WTC11 (cell line): ENCODE measurements around the gene AFF3. TPM values are rescaled to one million over a fixed set of nuclear protein-coding genes. Genes with fewer than 3 reads are reported as not detected.

Experiments used
- ATAC-seq: fragments of 200-7000 bp; cut with Tn5 transposase; 2 replicates; pipeline ENCODE4 v1.10.0; 2021; ENCODE audit warnings: mild to moderate bottlenecking, moderate library complexity
- CTCF ChIA-PET: fragments of 300-600 bp; sonication (Branson Sonifier 250); formaldehyde crosslinking; loops from one replicate; lab custom pipeline; 2021; ENCODE audit warnings: antibody characterized with exemption; lab: Charles Lee
- POLR2A ChIA-PET: fragments of 350-600 bp; sonication (Branson Sonifier 250); formaldehyde crosslinking; loops from one replicate; lab custom pipeline; 2021; ENCODE audit warnings: antibody characterized with exemption; lab: Charles Lee
- DNase-seq: peaks from one replicate; pipeline ENCODE4 v3.0.0; 2021; ENCODE audit warnings: low spot score
- H3K27ac Mint-ChIP-seq: 2 replicates; pipeline ENCODE4 v1.8.0; 2021; ENCODE audit warnings: mixed read lengths
- H3K27me3 Mint-ChIP-seq: 2 replicates; pipeline ENCODE4 v1.8.0; 2021; ENCODE audit warnings: low read depth, mild to moderate bottlenecking, moderate library complexity, mixed read lengths
- H3K36me3 Mint-ChIP-seq: 2 replicates; pipeline ENCODE4 v1.8.0; 2021; ENCODE audit warnings: mixed read lengths
- H3K4me1 Mint-ChIP-seq: 2 replicates; pipeline ENCODE4 v1.8.0; 2022; ENCODE audit warnings: mixed read lengths
- H3K4me3 Mint-ChIP-seq: 2 replicates; pipeline ENCODE4 v1.8.0; 2021; ENCODE audit warnings: mild to moderate bottlenecking, moderate library complexity, mixed read lengths
- H3K9me3 Mint-ChIP-seq: 2 replicates; pipeline ENCODE4 v1.8.0; 2021; ENCODE audit warnings: mixed read lengths
- ATF1 ChIP-seq: sonication (generic); formaldehyde crosslinking; IDR thresholded peaks from 2 replicates; pipeline ENCODE4 v1.8.1; 2023; ENCODE audit warnings: mild to moderate bottlenecking, moderate library complexity, missing genetic modification reagents
- EMX1 ChIP-seq: fragments of 250-450 bp; sonication (Bioruptor Pico); IDR thresholded peaks from 2 replicates; pipeline ENCODE4 v1.8.0; 2021; ENCODE audit warnings: mild to moderate bottlenecking
- ETV6 ChIP-seq: sonication (generic); formaldehyde crosslinking; IDR thresholded peaks from 2 replicates; pipeline ENCODE4 v1.8.1; 2022; ENCODE audit warnings: mild to moderate bottlenecking, missing genetic modification reagents
- GRHL2 ChIP-seq: fragments of 250-450 bp; sonication (Bioruptor Pico); IDR thresholded peaks from 2 replicates; pipeline ENCODE4 v1.8.0; 2022; ENCODE audit warnings: mild to moderate bottlenecking, moderate library complexity; ENCODE audit not compliant: insufficient replicate concordance, severe bottlenecking
- KAT7 ChIP-seq: sonication (generic); formaldehyde crosslinking; IDR thresholded peaks from 2 replicates; pipeline ENCODE4 v1.8.1; 2023; ENCODE audit warnings: missing genetic modification reagents, mild to moderate bottlenecking, borderline replicate concordance
- NFYB ChIP-seq: sonication (generic); formaldehyde crosslinking; conservative IDR thresholded peaks from 2 replicates; pipeline ENCODE4 v1.8.0; 2022; ENCODE audit warnings: low read depth, missing genetic modification reagents
- SMAD3 ChIP-seq: sonication (generic); formaldehyde crosslinking; IDR thresholded peaks from 2 replicates; pipeline ENCODE4 v1.8.0; 2022; ENCODE audit warnings: missing genetic modification reagents, mild to moderate bottlenecking, borderline replicate concordance
- SMAD4 ChIP-seq: sonication (generic); formaldehyde crosslinking; IDR thresholded peaks from 2 replicates; pipeline ENCODE4 v1.8.0; 2022; ENCODE audit warnings: mild to moderate bottlenecking, missing genetic modification reagents
- TCF7 ChIP-seq: sonication (generic); formaldehyde crosslinking; IDR thresholded peaks from 2 replicates; pipeline ENCODE4 v1.8.0; 2022; ENCODE audit warnings: mild to moderate bottlenecking, low read depth, missing genetic modification reagents, moderate library complexity
- ZNF138 ChIP-seq: sonication (generic); formaldehyde crosslinking; conservative IDR thresholded peaks from 2 replicates; pipeline ENCODE4 v1.8.1; 2022; ENCODE audit warnings: mild to moderate bottlenecking, moderate library complexity, missing genetic modification reagents
- ZNF423 ChIP-seq: fragments of 250-450 bp; sonication (Bioruptor Pico); IDR thresholded peaks from 2 replicates; pipeline ENCODE4 v2.1.2; 2022; ENCODE audit warnings: mild to moderate bottlenecking, moderate library complexity
- total RNA-seq: library from RNA; stranded (reverse); gene quantifications from 3 replicates; pipeline ENCODE4 v1.2.3, GENCODE V29; 2021
- TF ChIP-seq, protein P1 (sequence below): fragments of 250-450 bp; sonication (Bioruptor Pico); IDR thresholded peaks from 2 replicates; pipeline ENCODE4 v2.1.2; 2022; ENCODE audit warnings: mild to moderate bottlenecking, moderate library complexity
- TF ChIP-seq, protein P2 (sequence below): sonication (generic); formaldehyde crosslinking; IDR thresholded peaks from 2 replicates; pipeline ENCODE4 v1.8.1; 2022; ENCODE audit warnings: low read depth, mild to moderate bottlenecking, moderate library complexity, missing genetic modification reagents, borderline replicate concordance
- TF ChIP-seq, protein P3 (sequence below): sonication (generic); formaldehyde crosslinking; IDR thresholded peaks from 2 replicates; pipeline ENCODE4 v1.8.0; 2023; ENCODE audit warnings: mild to moderate bottlenecking, missing genetic modification reagents
- TF ChIP-seq, protein P4 (sequence below): sonication (generic); formaldehyde crosslinking; IDR thresholded peaks from 2 replicates; pipeline ENCODE4 v1.8.1; 2022; ENCODE audit warnings: missing genetic modification reagents, borderline replicate concordance
- TF ChIP-seq, protein P5 (sequence below): fragments of 250-450 bp; sonication (Bioruptor Pico); conservative IDR thresholded peaks from 2 replicates; pipeline ENCODE4 v1.9.0; 2021; ENCODE audit warnings: mild to moderate bottlenecking
- TF ChIP-seq, protein P6 (sequence below): sonication (generic); formaldehyde crosslinking; IDR thresholded peaks from 2 replicates; pipeline ENCODE4 v1.8.1; 2023; ENCODE audit warnings: mild to moderate bottlenecking, missing genetic modification reagents, borderline replicate concordance
- TF ChIP-seq, protein P7 (sequence below): fragments of 250-450 bp; sonication (Bioruptor Pico); IDR thresholded peaks from 2 replicates; pipeline ENCODE4 v1.9.0; 2021; ENCODE audit warnings: mild to moderate bottlenecking
- TF ChIP-seq, protein P8 (sequence below): fragments of 200-600 bp; IDR thresholded peaks from 2 replicates; pipeline ENCODE4 v1.8.0; 2022; ENCODE audit warnings: antibody characterized with exemption

AFF3 gene
- total RNA-seq, 1 experiment from 2014 or later, result 1.2 TPM

DNA sequence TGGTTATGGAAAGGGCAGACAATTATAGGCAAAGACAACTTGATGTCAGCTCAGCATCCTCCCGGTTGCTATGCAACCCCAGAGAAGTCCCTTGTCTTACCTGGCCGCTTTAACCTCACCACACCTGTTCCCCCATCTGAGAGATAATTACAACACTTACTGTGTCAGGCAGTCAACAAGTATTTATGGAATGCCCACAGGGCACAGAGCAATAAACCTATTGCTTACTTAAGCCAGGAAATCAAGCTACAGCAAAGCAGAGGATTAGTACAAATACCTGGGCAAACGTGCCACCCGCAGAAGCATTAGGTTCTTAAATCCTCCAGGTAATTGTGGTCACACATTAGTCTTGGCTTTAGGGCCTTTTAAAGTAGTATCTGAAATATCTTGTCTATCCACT is 332.2 kb downstream of the AFF3 start:
- H3K27ac Mint-ChIP-seq, result no peak overlapping the region
- no peaks in the 10 kb centered on the region for H3K36me3 Mint-ChIP-seq
- ChIA-PET CTCF (interaction anchor here (1.1 kb wide), 1 partner anchor 63 kb away, joined by 3 read pairs; no protein-coding TSS in a partner anchor), POLR2A (no interaction called here)
- ATAC-seq, result no peak
- peaks cover 9% of the 10 kb centered on the region; the same call in 1 of the 2 replicates for H3K4me1 Mint-ChIP-seq
- DNase-seq, result no peak
- TF ChIP-seq, protein P1, sequence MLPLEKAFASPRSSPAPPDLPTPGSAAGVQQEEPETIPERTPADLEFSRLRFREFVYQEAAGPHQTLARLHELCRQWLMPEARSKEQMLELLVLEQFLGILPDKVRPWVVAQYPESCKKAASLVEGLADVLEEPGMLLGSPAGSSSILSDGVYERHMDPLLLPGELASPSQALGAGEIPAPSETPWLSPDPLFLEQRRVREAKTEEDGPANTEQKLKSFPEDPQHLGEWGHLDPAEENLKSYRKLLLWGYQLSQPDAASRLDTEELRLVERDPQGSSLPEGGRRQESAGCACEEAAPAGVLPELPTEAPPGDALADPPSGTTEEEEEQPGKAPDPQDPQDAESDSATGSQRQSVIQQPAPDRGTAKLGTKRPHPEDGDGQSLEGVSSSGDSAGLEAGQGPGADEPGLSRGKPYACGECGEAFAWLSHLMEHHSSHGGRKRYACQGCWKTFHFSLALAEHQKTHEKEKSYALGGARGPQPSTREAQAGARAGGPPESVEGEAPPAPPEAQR, result no peak
- TF ChIP-seq ZNF138 (CRISPR knock-in tag) (no peak), ATF1 (CRISPR knock-in tag) (no peak), SMAD4 (CRISPR knock-in tag) (no peak), SMAD3 (CRISPR knock-in tag) (no peak), ETV6 (CRISPR knock-in tag) (no peak), TCF7 (CRISPR knock-in tag) (no peak), KAT7 (no peak), ZNF423 (CRISPR knock-in tag) (no peak), NFYB (CRISPR knock-in tag) (no peak)
- TF ChIP-seq, protein P2, sequence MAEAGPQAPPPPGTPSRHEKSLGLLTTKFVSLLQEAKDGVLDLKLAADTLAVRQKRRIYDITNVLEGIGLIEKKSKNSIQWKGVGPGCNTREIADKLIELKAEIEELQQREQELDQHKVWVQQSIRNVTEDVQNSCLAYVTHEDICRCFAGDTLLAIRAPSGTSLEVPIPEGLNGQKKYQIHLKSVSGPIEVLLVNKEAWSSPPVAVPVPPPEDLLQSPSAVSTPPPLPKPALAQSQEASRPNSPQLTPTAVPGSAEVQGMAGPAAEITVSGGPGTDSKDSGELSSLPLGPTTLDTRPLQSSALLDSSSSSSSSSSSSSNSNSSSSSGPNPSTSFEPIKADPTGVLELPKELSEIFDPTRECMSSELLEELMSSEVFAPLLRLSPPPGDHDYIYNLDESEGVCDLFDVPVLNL (CRISPR knock-in tag), result no peak
- TF ChIP-seq, protein P3, sequence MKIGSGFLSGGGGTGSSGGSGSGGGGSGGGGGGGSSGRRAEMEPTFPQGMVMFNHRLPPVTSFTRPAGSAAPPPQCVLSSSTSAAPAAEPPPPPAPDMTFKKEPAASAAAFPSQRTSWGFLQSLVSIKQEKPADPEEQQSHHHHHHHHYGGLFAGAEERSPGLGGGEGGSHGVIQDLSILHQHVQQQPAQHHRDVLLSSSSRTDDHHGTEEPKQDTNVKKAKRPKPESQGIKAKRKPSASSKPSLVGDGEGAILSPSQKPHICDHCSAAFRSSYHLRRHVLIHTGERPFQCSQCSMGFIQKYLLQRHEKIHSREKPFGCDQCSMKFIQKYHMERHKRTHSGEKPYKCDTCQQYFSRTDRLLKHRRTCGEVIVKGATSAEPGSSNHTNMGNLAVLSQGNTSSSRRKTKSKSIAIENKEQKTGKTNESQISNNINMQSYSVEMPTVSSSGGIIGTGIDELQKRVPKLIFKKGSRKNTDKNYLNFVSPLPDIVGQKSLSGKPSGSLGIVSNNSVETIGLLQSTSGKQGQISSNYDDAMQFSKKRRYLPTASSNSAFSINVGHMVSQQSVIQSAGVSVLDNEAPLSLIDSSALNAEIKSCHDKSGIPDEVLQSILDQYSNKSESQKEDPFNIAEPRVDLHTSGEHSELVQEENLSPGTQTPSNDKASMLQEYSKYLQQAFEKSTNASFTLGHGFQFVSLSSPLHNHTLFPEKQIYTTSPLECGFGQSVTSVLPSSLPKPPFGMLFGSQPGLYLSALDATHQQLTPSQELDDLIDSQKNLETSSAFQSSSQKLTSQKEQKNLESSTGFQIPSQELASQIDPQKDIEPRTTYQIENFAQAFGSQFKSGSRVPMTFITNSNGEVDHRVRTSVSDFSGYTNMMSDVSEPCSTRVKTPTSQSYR (CRISPR knock-in tag), result no peak
- TF ChIP-seq, protein P4, sequence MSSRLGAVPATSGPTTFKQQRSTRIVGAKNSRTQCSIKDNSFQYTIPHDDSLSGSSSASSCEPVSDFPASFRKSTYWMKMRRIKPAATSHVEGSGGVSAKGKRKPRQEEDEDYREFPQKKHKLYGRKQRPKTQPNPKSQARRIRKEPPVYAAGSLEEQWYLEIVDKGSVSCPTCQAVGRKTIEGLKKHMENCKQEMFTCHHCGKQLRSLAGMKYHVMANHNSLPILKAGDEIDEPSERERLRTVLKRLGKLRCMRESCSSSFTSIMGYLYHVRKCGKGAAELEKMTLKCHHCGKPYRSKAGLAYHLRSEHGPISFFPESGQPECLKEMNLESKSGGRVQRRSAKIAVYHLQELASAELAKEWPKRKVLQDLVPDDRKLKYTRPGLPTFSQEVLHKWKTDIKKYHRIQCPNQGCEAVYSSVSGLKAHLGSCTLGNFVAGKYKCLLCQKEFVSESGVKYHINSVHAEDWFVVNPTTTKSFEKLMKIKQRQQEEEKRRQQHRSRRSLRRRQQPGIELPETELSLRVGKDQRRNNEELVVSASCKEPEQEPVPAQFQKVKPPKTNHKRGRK (CRISPR knock-in tag), result no peak
- TF ChIP-seq, protein P5, sequence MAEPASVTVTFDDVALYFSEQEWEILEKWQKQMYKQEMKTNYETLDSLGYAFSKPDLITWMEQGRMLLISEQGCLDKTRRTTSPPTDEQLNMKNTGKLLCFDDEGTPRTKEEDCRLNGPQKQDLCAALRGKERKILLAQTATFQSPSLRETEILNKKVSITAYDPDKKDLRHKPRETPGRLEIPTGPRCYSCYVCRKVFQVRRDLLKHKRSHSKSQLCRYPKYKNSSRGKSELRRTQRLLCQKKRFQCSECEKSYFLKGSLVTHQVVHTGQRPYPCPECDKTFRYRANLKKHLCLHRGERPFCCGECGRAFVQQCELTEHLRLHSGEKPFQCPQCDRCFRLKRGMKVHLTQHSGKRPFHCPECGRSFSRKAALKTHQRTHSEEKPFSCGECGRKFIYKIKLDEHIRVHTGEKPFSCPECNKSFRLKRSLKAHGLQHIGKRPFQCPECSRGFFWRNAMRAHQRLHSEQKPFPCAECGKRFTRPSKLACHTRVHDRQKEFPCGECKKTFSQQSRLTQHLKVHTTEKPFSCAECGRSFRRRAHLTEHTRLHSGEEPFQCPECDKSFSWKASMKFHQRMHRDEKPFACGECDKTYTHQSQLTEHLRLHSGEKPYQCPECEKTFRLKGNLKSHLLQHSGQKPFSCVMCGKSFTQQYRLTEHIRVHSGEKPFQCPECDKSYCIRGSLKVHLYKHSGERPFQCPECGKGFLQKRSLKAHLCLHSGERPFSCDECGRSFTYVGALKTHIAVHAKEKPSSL (CRISPR knock-in tag), result no peak
- no peak overlapping the region for H3K4me3 Mint-ChIP-seq
- H3K27me3 Mint-ChIP-seq, result no peaks in the 10 kb centered on the region
- H3K9me3 Mint-ChIP-seq, result peaks cover under 1% of the 10 kb centered on the region; the same call in 1 of the 2 replicates

DNA sequence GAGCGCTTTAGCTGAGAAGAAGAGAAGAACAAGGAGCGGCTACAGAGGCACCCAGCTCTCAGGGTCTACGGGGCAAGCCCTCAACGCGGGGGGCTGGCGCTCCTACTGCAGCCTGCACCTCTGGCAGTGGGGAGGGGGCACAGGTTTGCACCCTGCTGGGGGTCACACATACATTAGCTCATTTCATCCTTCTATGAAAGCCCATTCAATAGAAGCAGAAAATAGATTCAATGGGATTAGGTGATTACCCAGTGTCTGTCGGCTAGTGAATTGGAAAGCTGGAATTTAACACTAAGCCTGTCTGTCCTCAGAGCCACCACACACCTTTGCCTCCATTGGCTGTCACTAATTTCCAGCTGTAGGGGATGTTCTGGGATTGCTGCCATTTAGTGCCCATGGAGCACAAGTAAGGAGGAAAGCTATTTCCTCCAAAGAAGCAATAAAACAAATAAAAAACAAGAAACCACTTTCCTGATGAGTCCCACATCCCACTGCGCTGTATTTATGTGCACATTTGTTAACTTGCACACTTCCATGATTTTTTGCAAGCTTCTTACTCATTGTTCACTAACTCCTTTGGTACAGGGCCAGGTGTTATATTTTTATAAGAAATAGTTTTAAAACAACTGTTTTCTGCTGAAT is 333.0 kb downstream of the AFF3 start:
- TF ChIP-seq GRHL2 (CRISPR knock-in tag), result no peak
- TF ChIP-seq EMX1 (CRISPR knock-in tag), result no peak
- TF ChIP-seq, protein P6, sequence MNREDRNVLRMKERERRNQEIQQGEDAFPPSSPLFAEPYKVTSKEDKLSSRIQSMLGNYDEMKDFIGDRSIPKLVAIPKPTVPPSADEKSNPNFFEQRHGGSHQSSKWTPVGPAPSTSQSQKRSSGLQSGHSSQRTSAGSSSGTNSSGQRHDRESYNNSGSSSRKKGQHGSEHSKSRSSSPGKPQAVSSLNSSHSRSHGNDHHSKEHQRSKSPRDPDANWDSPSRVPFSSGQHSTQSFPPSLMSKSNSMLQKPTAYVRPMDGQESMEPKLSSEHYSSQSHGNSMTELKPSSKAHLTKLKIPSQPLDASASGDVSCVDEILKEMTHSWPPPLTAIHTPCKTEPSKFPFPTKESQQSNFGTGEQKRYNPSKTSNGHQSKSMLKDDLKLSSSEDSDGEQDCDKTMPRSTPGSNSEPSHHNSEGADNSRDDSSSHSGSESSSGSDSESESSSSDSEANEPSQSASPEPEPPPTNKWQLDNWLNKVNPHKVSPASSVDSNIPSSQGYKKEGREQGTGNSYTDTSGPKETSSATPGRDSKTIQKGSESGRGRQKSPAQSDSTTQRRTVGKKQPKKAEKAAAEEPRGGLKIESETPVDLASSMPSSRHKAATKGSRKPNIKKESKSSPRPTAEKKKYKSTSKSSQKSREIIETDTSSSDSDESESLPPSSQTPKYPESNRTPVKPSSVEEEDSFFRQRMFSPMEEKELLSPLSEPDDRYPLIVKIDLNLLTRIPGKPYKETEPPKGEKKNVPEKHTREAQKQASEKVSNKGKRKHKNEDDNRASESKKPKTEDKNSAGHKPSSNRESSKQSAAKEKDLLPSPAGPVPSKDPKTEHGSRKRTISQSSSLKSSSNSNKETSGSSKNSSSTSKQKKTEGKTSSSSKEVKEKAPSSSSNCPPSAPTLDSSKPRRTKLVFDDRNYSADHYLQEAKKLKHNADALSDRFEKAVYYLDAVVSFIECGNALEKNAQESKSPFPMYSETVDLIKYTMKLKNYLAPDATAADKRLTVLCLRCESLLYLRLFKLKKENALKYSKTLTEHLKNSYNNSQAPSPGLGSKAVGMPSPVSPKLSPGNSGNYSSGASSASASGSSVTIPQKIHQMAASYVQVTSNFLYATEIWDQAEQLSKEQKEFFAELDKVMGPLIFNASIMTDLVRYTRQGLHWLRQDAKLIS, result no peak
- TF ChIP-seq, protein P7, sequence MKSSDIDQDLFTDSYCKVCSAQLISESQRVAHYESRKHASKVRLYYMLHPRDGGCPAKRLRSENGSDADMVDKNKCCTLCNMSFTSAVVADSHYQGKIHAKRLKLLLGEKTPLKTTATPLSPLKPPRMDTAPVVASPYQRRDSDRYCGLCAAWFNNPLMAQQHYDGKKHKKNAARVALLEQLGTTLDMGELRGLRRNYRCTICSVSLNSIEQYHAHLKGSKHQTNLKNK (CRISPR knock-in tag), result no peak
- TF ChIP-seq, protein P8, sequence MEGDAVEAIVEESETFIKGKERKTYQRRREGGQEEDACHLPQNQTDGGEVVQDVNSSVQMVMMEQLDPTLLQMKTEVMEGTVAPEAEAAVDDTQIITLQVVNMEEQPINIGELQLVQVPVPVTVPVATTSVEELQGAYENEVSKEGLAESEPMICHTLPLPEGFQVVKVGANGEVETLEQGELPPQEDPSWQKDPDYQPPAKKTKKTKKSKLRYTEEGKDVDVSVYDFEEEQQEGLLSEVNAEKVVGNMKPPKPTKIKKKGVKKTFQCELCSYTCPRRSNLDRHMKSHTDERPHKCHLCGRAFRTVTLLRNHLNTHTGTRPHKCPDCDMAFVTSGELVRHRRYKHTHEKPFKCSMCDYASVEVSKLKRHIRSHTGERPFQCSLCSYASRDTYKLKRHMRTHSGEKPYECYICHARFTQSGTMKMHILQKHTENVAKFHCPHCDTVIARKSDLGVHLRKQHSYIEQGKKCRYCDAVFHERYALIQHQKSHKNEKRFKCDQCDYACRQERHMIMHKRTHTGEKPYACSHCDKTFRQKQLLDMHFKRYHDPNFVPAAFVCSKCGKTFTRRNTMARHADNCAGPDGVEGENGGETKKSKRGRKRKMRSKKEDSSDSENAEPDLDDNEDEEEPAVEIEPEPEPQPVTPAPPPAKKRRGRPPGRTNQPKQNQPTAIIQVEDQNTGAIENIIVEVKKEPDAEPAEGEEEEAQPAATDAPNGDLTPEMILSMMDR, result no peak
- POLR2A ChIA-PET, result no interaction called here
- Mint-ChIP-seq H3K27me3 (no peaks in the 10 kb centered on the region), H3K36me3 (no peaks in the 10 kb centered on the region), H3K4me1 (peaks cover 9% of the 10 kb centered on the region; the same call in 1 of the 2 replicates), H3K9me3 (no peaks in the 10 kb centered on the region), H3K27ac (no peak overlapping the region), H3K4me3 (no peak overlapping the region)
- ATAC-seq, result no peak
- no peak for DNase-seq
- CTCF ChIA-PET, result interaction anchor here (1.1 to 1.2 kb wide), 2 partner anchors 62 to 451 kb away, joined by 3 read pairs; no protein-coding TSS in a partner anchor
